Neutrophil (primary cell): ENCODE measurements around the gene MGMT.

Experiments
- H3K27ac ChIP-seq: fragments of 200-600 bp; sonication (generic); 2 replicates; pipeline ENCODE4 v1.5.1; 2016; ENCODE audit warnings: mild to moderate bottlenecking, moderate library complexity
- H3K27me3 ChIP-seq: fragments of 200-600 bp; sonication (generic); 2 replicates; pipeline ENCODE4 v1.6.0; 2016; ENCODE audit warnings: mild to moderate bottlenecking
- H3K36me3 ChIP-seq: fragments of 200-600 bp; sonication (generic); 2 replicates; pipeline ENCODE4 v1.5.1; 2017
- H3K4me1 ChIP-seq, 2 experiments: fragments of 200-600 bp in 1 of 2; sonication (generic) in 1 of 2; 1 replicate in 1 of 2; 2 replicates in 1 of 2; pipeline versions ENCODE4 v1.5.1 to v1.6.1; 2013 to 2016; ENCODE audit warnings: low read depth in 1 of 2, low read length in 1 of 2, mild to moderate bottlenecking in 1 of 2, moderate library complexity in 1 of 2; ENCODE audit not compliant: control insufficient read depth in 1 of 2, insufficient read depth in 1 of 2
- H3K4me3 ChIP-seq, 2 experiments: fragments of 200-600 bp in 1 of 2; sonication (generic) in 1 of 2; 1 replicate in 1 of 2; 2 replicates in 1 of 2; pipeline ENCODE4 v1.5.1; 2013 to 2016; ENCODE audit warnings: low read depth in 1 of 2, low read length in 1 of 2, mild to moderate bottlenecking in 1 of 2, moderate library complexity in 1 of 2
- H3K9me3 ChIP-seq: fragments of 200-600 bp; sonication (generic); 2 replicates; pipeline ENCODE4 v1.5.1; 2016
- CTCF ChIP-seq: fragments of 200-600 bp; sonication (generic); IDR thresholded peaks from 2 replicates; pipeline ENCODE4 v1.5.1; 2016; ENCODE audit warnings: antibody characterized with exemption

MGMT gene

DNA sequence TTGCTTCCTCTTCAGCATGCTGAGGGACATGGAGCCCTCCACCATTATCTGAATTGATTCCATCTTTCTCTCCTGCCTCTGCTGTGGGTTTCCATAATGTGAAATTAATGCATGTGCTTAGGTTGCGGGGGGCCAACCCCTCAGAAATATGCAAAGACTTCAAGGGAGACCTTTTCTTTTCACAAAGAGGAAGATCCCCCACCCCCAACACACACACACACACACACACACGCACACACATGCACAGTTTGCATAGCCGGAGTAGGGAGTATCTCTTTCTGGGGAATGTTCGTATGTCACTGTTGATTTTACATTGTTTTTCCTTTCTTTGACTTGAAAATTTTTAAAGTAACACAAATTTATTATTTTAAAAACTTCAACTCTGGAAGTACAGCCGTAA lies 193.5 kb downstream of the MGMT start:
- H3K27me3 ChIP-seq = no peaks in the 10 kb centered on the region
- H3K27ac ChIP-seq = no peak overlapping the region
- H3K4me3 ChIP-seq = no peak overlapping the region
- no peaks in the 10 kb centered on the region for H3K4me1 ChIP-seq
- no peaks in the 10 kb centered on the region for H3K36me3 ChIP-seq
- TF ChIP-seq CTCF = no peak
- H3K9me3 ChIP-seq = no peaks in the 10 kb centered on the region

GRCh38 chr10:129662426-129662825 lies 195.4 kb downstream of the MGMT start:
- no peak for TF ChIP-seq CTCF
- Histone ChIP-seq H3K27ac (no peak overlapping the region), H3K36me3 (no peaks in the 10 kb centered on the region)

GRCh38 chr10:129670124-129670523 lies 203.1 kb downstream of the MGMT start:
- H3K4me1 ChIP-seq = no peaks in the 10 kb centered on the region
- TF ChIP-seq CTCF = no peak
- H3K4me3 ChIP-seq = no peak overlapping the region
- H3K36me3 ChIP-seq = no peaks in the 10 kb centered on the region
- no peaks in the 10 kb centered on the region for H3K9me3 ChIP-seq
- H3K27ac ChIP-seq = no peak overlapping the region
- H3K27me3 ChIP-seq = no peaks in the 10 kb centered on the region

More at GRCh38 chr10:129662426-129662825, 195.4 kb downstream of the MGMT start:
- Histone ChIP-seq H3K27me3 (no peaks in the 10 kb centered on the region), H3K4me3 (no peak overlapping the region), H3K4me1 (no peaks in the 10 kb centered on the region), H3K9me3 (no peaks in the 10 kb centered on the region)

DNA sequence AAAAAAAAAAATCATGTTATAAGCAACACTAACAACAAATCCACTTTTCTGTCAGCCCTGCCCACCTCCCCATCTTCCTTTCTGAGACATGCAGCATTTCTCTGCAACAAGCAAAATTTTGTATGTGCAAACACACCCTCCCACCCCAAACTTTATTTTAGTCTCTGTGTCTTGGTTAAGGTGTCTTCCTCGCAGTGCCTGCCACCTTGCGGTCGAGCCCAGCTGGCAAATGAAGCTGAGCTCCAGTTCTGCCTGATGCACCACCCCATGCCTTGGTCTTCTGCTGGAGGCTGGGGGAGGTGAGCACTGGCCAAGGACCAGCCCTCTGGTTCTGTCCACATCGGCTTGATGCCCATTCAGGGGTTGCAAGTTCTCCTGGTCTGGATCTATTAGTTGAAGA lies 206.3 kb downstream of the MGMT start:
- TF ChIP-seq CTCF = no peak
- H3K9me3 ChIP-seq = no peaks in the 10 kb centered on the region
- H3K27ac ChIP-seq = no peak overlapping the region
- H3K4me3 ChIP-seq = no peak overlapping the region
- H3K4me1 ChIP-seq = no peaks in the 10 kb centered on the region
- H3K27me3 ChIP-seq = no peaks in the 10 kb centered on the region
- no peaks in the 10 kb centered on the region for H3K36me3 ChIP-seq

DNA sequence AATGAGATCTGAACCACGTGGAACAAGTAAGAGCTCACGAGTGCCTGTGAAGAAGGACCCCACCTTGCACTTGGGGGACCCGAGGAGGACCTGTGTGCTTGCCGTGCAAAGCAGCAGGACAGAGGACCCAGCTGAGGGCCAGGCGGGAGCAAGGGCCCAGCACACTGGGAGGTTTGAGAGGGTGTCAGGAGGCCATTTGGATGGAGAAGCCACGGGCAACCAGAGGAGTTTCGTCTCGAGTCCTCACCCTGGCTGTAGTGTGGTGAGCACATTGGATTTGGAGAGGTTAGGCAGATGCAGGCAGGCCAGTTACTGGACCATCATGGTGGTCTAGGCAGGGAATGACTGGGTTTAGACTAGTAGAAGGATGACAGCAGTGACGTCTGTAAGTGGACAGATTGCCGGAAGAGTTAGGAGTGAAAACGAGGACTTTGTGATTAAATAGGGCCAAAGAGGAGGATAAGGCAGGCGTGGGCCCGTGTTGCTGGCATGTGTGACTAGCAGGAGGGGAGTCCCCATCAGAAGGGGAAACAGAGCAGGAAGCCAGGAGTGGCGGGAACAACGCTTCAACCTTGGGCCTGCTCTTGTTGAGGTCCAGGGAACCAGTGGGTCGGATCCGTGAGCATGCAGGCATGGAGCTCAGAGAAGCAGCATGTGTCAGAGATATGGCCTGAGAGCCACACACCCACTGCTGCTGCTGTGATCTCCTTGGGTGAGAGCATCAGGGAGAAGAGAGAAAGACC lies 208.2 kb downstream of the MGMT start:
- Histone ChIP-seq H3K4me1 (no peaks in the 10 kb centered on the region), H3K27ac (no peak overlapping the region), H3K9me3 (no peaks in the 10 kb centered on the region), H3K27me3 (no peaks in the 10 kb centered on the region), H3K4me3 (no peak overlapping the region), H3K36me3 (no peaks in the 10 kb centered on the region)
- no peak for TF ChIP-seq CTCF
